Measurements from ENCODE around the gene LACTBL1. TPM values are rescaled to one million over a fixed set of nuclear protein-coding genes. Genes with fewer than 3 reads are reported as not detected.

The LACTBL1 gene
- total and polyA plus RNA-seq, 2 donors (not counting 1 experiment from before 2014, with no cell fraction given) = not detected

DNA sequence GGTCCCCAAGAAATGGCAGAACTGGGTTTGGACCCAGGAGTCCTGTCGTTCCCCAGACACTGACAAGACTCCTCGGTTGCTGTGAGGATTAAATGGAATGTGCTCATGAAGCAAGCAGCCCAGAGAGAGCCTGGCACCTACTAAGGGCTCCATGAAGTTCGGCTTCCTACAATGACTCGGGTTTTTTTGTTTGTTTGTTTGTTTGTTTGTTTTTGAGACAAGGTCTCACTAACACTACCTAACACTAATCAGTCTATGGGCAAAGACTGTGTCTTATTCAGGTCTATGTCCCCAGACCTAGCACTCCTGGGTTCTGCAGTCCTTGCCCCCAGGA, 3.4 kb upstream of the LACTBL1 start:
- WGBS (ENCODE audit: insufficient coverage) = 100% methylated on average over 2 of the region's 4 CpGs
- no peak overlapping the region for H3K27ac Mint-ChIP-seq
- no peaks in the 10 kb centered on the region for H4K20me1 ChIP-seq (ENCODE audit: control insufficient read depth, insufficient read depth, low read length, poor library complexity, severe bottlenecking)
- TF ChIP-seq, protein P1, sequence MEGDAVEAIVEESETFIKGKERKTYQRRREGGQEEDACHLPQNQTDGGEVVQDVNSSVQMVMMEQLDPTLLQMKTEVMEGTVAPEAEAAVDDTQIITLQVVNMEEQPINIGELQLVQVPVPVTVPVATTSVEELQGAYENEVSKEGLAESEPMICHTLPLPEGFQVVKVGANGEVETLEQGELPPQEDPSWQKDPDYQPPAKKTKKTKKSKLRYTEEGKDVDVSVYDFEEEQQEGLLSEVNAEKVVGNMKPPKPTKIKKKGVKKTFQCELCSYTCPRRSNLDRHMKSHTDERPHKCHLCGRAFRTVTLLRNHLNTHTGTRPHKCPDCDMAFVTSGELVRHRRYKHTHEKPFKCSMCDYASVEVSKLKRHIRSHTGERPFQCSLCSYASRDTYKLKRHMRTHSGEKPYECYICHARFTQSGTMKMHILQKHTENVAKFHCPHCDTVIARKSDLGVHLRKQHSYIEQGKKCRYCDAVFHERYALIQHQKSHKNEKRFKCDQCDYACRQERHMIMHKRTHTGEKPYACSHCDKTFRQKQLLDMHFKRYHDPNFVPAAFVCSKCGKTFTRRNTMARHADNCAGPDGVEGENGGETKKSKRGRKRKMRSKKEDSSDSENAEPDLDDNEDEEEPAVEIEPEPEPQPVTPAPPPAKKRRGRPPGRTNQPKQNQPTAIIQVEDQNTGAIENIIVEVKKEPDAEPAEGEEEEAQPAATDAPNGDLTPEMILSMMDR (IDR thresholded peaks at IDR 0.05) = no peak
- TF ChIP-seq EZH2 (IDR thresholded peaks at IDR 0.05; ENCODE audit: borderline replicate concordance, insufficient read depth, low read depth, low read length, poor library complexity, severe bottlenecking) = no peak
- no peak overlapping the region for H3K4me2 ChIP-seq (replicated peaks; ENCODE audit: low read depth, low read length, poor library complexity, severe bottlenecking)
- H3K79me2 ChIP-seq (ENCODE audit: control insufficient read depth, insufficient read depth, low read length) = no peaks in the 10 kb centered on the region
- H3K36me3 ChIP-seq (replicated peaks in 1 of 2; ENCODE audit: control extremely low read depth in 1 of 2, control insufficient read depth in 1 of 2, extremely low read depth in 1 of 2, insufficient read depth in 2 of 2, low read length in 1 of 2) = no peaks in the 10 kb centered on the region
- H3K27me3 ChIP-seq (replicated peaks in 1 of 4; ENCODE audit: control extremely low read depth in 1 of 4, control insufficient read depth in 3 of 4, insufficient read depth in 4 of 4, low read length in 3 of 4) = peaks cover 0 to 10% (median 2%) of the 10 kb centered on the region in 4 experiments
- no peaks in the 10 kb centered on the region for H3K9me3 ChIP-seq (ENCODE audit: control extremely low read depth in 1 of 3, control insufficient read depth in 2 of 3, insufficient read depth in 1 of 3, low read length in 2 of 3)
- ChIA-PET POLR2A (no interaction called here), CTCF (interaction anchor here (5.6 kb wide), 1 partner anchor 209 kb away, joined by 38 read pairs; no protein-coding TSS in a partner anchor)
- no peak overlapping the region for H3K4me3 Mint-ChIP-seq
- no peaks in the 10 kb centered on the region for H3K4me1 ChIP-seq (ENCODE audit: control insufficient read depth in 2 of 2, insufficient read depth in 2 of 2, low read length in 2 of 2)
- no peak overlapping the region for H2AFZ ChIP-seq (ENCODE audit: insufficient read depth, low read depth, low read length, poor library complexity, severe bottlenecking)
- ATAC-seq (ENCODE audit: low read depth) (no peak), DNase-seq (no peak)
- peaks cover 36% of the 10 kb centered on the region for H3K27me3 Mint-ChIP-seq
- intact Hi-C loops (cut with micrococcal nuclease) = loop anchor here (1.0 kb wide), 1 partner anchor 122 kb away; no protein-coding TSS in a partner anchor
- no peak overlapping the region for H3K27ac ChIP-seq (ENCODE audit: low read length in 2 of 2)
- H3K4me3 ChIP-seq (ENCODE audit: control extremely low read depth in 1 of 5, extremely low read depth in 1 of 5, insufficient read depth in 1 of 5, low read depth in 2 of 5, low read length in 4 of 5) = no peak overlapping the region
- no peak overlapping the region for H3K9ac ChIP-seq (ENCODE audit: low read length)
- no peaks in the 10 kb centered on the region for H3K4me1 Mint-ChIP-seq
- H3K9me3 Mint-ChIP-seq (ENCODE audit: insufficient read depth) = no peaks in the 10 kb centered on the region

- Histone ChIP-seq H3K79me2 (ENCODE audit: control insufficient read depth, insufficient read depth, low read length) (no peaks in the 10 kb centered on the region), H2AFZ (ENCODE audit: insufficient read depth, low read depth, low read length, poor library complexity, severe bottlenecking) (no peak overlapping the region), H3K4me3 (ENCODE audit: control extremely low read depth in 1 of 5, extremely low read depth in 1 of 5, insufficient read depth in 1 of 5, low read depth in 2 of 5, low read length in 4 of 5) (no peak overlapping the region), H3K27me3 (replicated peaks in 1 of 4; ENCODE audit: control extremely low read depth in 1 of 4, control insufficient read depth in 3 of 4, insufficient read depth in 4 of 4, low read length in 3 of 4) (peaks cover 0 to 10% (median 4%) of the 10 kb centered on the region in 4 experiments), H3K9ac (ENCODE audit: low read length) (no peak overlapping the region), H3K4me2 (replicated peaks; ENCODE audit: low read depth, low read length, poor library complexity, severe bottlenecking) (no peak overlapping the region), H3K4me1 (ENCODE audit: control insufficient read depth in 2 of 2, insufficient read depth in 2 of 2, low read length in 2 of 2) (no peaks in the 10 kb centered on the region), H4K20me1 (ENCODE audit: control insufficient read depth, insufficient read depth, low read length, poor library complexity, severe bottlenecking) (no peaks in the 10 kb centered on the region), H3K36me3 (replicated peaks in 1 of 2; ENCODE audit: control extremely low read depth in 1 of 2, control insufficient read depth in 1 of 2, extremely low read depth in 1 of 2, insufficient read depth in 2 of 2, low read length in 1 of 2) (no peaks in the 10 kb centered on the region), H3K27ac (ENCODE audit: low read length in 2 of 2) (no peak overlapping the region), H3K9me3 (ENCODE audit: control extremely low read depth in 1 of 3, control insufficient read depth in 2 of 3, insufficient read depth in 1 of 3, low read length in 2 of 3) (no peaks in the 10 kb centered on the region)
- no peak overlapping the region for H3K27ac Mint-ChIP-seq
- ATAC-seq (ENCODE audit: low read depth) = no peak
- CTCF ChIA-PET = interaction anchor here (5.6 kb wide), 1 partner anchor 209 kb away, joined by 38 read pairs; no protein-coding TSS in a partner anchor
- POLR2A ChIA-PET = no interaction called here
- no peak for TF ChIP-seq EZH2 (IDR thresholded peaks at IDR 0.05; ENCODE audit: borderline replicate concordance, insufficient read depth, low read depth, low read length, poor library complexity, severe bottlenecking)
- TF ChIP-seq, protein P1 (IDR thresholded peaks at IDR 0.05) = no peak
- H3K4me1 Mint-ChIP-seq = no peaks in the 10 kb centered on the region
- H3K4me3 Mint-ChIP-seq = no peak overlapping the region
- H3K9me3 Mint-ChIP-seq (ENCODE audit: insufficient read depth) = no peaks in the 10 kb centered on the region
- 89% methylated on average over 1 of the region's 3 CpGs for WGBS (ENCODE audit: insufficient coverage)
- intact Hi-C loops (cut with micrococcal nuclease) = loop anchor here (1.0 kb wide), 1 partner anchor 123 kb away; no protein-coding TSS in a partner anchor
- peaks cover 38% of the 10 kb centered on the region for H3K27me3 Mint-ChIP-seq
- DNase-seq = no peak
These were observed 3.0 kb upstream of the LACTBL1 start for GRCh38 chr1:22975694-22976093.
